ENCODE results near the gene MRPS22. TPM values are rescaled to one million over a fixed set of nuclear protein-coding genes. Genes with fewer than 3 reads are reported as not detected.

MRPS22 gene
- total and polyA plus RNA-seq, 8 donors: 14.7 to 29.0 (median 18.8) TPM

- no peak overlapping the region for H3K4me3 ChIP-seq
- H3K4me1 ChIP-seq: peaks cover 5 to 7% (median 6%) of the 10 kb centered on the region in 3 donors
- no peaks in the 10 kb centered on the region for H3K9me3 ChIP-seq
- DNase-seq (no peak), FAIRE-seq (no peak), ATAC-seq (peak in 3 of 4 donors; percentile 17 to 32 (median 24))
- 50 to 58% methylated on average over 6 of the region's 6 CpGs for WGBS, 2 donors
- TF ChIP-seq CTCF (IDR thresholded peaks at IDR 0.05): no peak
- peak overlapping the region in 1 of 4 donors; percentile 1 for H3K27ac ChIP-seq
- H3K36me3 ChIP-seq: no peaks in the 10 kb centered on the region
- H3K27me3 ChIP-seq: no peaks in the 10 kb centered on the region
- intact Hi-C loops (cut with DNase I): no loop called here
These were observed 26.6 kb upstream of the MRPS22 start for GRCh38 chr3:139317215-139317614.

GRCh38 chr3:139317660-139318430 is 26.0 kb upstream of the MRPS22 start:
- H3K27me3 ChIP-seq: no peaks in the 10 kb centered on the region

GRCh38 chr3:139318431-139318816 is 25.4 kb upstream of the MRPS22 start:
- H3K4me3 ChIP-seq: no peak overlapping the region
- DNase-seq (no peak), FAIRE-seq (no peak), ATAC-seq (no peak)
- H3K36me3 ChIP-seq: no peaks in the 10 kb centered on the region
- peaks cover 5 to 7% (median 6%) of the 10 kb centered on the region in 3 donors for H3K4me1 ChIP-seq
- no peak for TF ChIP-seq CTCF (IDR thresholded peaks at IDR 0.05)
- no peaks in the 10 kb centered on the region for H3K9me3 ChIP-seq
- no peak overlapping the region for H3K27ac ChIP-seq
- WGBS, 2 donors: 64 to 65% methylated on average over 3 of the region's 3 CpGs
- H3K27me3 ChIP-seq: no peaks in the 10 kb centered on the region
- intact Hi-C loops (cut with DNase I): no loop called here

More at GRCh38 chr3:139317660-139318430, 26.0 kb upstream of the MRPS22 start:
- DNase-seq: peak in 1 of 6 donors; percentile 62
- H3K27ac ChIP-seq: peak overlapping the region in 1 of 4 donors; percentile 1
- peaks cover 5 to 7% (median 6%) of the 10 kb centered on the region in 3 donors for H3K4me1 ChIP-seq
- 86 to 89% methylated on average over 8 of the region's 8 CpGs for WGBS, 2 donors
- TF ChIP-seq CTCF (IDR thresholded peaks at IDR 0.05): no peak
- no peaks in the 10 kb centered on the region for H3K36me3 ChIP-seq
- intact Hi-C loops (cut with DNase I): no loop called here
- H3K4me3 ChIP-seq: no peak overlapping the region
- no peaks in the 10 kb centered on the region for H3K9me3 ChIP-seq
- ATAC-seq: peak; percentile 77 to 82 (median 78)
- no peak for FAIRE-seq

GRCh38 chr3:139318826-139319225 is 25.0 kb upstream of the MRPS22 start:
- Histone ChIP-seq H3K9me3 (no peaks in the 10 kb centered on the region), H3K4me1 (peaks cover 5 to 7% (median 6%) of the 10 kb centered on the region in 3 donors), H3K27me3 (no peaks in the 10 kb centered on the region), H3K27ac (no peak overlapping the region), H3K4me3 (no peak overlapping the region), H3K36me3 (no peaks in the 10 kb centered on the region)
- TF ChIP-seq CTCF (IDR thresholded peaks at IDR 0.05): no peak
- ATAC-seq: no peak
- intact Hi-C loops (cut with DNase I): no loop called here
- no peak for DNase-seq
- no peak for FAIRE-seq
- WGBS, 2 donors: 85 to 90% methylated on average over 6 of the region's 6 CpGs
